GM12878 (cell line): ENCODE results near the gene MICALL2.

Experiments
- FOXM1 ChIP-seq: IDR thresholded peaks from 2 replicates; pipeline ENCODE4 v1.6.1; 2012; ENCODE audit warnings: low read depth, mild to moderate bottlenecking, inconsistent platforms, low read length, moderate library complexity
- IKZF1 ChIP-seq: fragments of 450-650 bp; conservative IDR thresholded peaks from 2 replicates; pipeline ENCODE4 v1.6.1; 2017; ENCODE audit warnings: antibody characterized with exemption, mild to moderate bottlenecking
- REST ChIP-seq: IDR thresholded peaks from 2 replicates; pipeline ENCODE4 v1.6.1; 2012; ENCODE audit warnings: mild to moderate bottlenecking, low read depth, low read length
- SP1 ChIP-seq: IDR thresholded peaks from one replicate; pipeline ENCODE4 v1.6.1; 2011; ENCODE audit warnings: low read depth, low read length
- SUPT20H ChIP-seq: IDR thresholded peaks from 2 replicates; pipeline ENCODE4 v1.6.1; 2011; ENCODE audit warnings: low read depth, mild to moderate bottlenecking, low read length, moderate library complexity, borderline replicate concordance; ENCODE audit not compliant: control insufficient read depth
- TF ChIP-seq, protein P1 (sequence below), 3 experiments: IDR thresholded peaks in 2 of 3; conservative IDR thresholded peaks in 1 of 3; 2 replicates each; pipeline ENCODE4 v1.5.1; 2011; ENCODE audit warnings: low read depth in 3 of 3, low read length in 3 of 3, mild to moderate bottlenecking in 3 of 3, control low read depth in 2 of 3, moderate library complexity in 2 of 3, inconsistent platforms in 1 of 3, mixed read lengths in 1 of 3; ENCODE audit not compliant: control insufficient read depth in 2 of 3, insufficient read depth in 1 of 3; ENCODE audit errors: extremely low read depth in 1 of 3
- TF ChIP-seq, protein P2 (sequence below): IDR thresholded peaks from 2 replicates; pipeline ENCODE4 v1.6.1; 2011; ENCODE audit warnings: low read depth, mild to moderate bottlenecking, low read length, moderate library complexity, borderline replicate concordance; ENCODE audit errors: extremely low read depth

DNA sequence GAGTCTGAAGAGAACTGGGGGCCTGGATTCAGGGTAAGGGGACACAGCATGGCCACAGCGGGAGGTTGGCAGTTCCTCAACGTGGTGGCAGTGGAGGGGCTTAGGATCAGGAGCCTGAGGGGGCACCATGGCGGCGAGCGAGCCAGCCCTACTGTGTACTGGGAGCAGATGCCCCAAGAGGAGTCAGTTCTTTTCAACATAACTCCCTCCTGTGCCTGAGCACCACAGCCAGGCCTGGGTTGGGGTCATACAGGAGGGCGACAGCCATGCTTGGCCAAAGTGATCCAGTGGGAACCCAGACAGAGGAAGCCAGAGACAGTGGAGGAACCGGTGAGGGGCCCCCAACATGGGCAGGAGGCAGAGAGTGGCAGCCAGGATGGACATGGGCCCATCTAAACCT, 65.8 kb downstream of the MICALL2 start:
- TF ChIP-seq, protein P1, sequence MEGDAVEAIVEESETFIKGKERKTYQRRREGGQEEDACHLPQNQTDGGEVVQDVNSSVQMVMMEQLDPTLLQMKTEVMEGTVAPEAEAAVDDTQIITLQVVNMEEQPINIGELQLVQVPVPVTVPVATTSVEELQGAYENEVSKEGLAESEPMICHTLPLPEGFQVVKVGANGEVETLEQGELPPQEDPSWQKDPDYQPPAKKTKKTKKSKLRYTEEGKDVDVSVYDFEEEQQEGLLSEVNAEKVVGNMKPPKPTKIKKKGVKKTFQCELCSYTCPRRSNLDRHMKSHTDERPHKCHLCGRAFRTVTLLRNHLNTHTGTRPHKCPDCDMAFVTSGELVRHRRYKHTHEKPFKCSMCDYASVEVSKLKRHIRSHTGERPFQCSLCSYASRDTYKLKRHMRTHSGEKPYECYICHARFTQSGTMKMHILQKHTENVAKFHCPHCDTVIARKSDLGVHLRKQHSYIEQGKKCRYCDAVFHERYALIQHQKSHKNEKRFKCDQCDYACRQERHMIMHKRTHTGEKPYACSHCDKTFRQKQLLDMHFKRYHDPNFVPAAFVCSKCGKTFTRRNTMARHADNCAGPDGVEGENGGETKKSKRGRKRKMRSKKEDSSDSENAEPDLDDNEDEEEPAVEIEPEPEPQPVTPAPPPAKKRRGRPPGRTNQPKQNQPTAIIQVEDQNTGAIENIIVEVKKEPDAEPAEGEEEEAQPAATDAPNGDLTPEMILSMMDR (IDR thresholded peaks at IDR 0.05 in 2 of 3, conservative IDR thresholded peaks at IDR 0.05 in 1 of 3; ENCODE audit: control insufficient read depth in 2 of 3, extremely low read depth in 1 of 3, insufficient read depth in 1 of 3, low read depth in 3 of 3, low read length in 3 of 3) = no peak
- TF ChIP-seq IKZF1 (no peak), SUPT20H (no peak), FOXM1 (no peak), SP1 (no peak), REST (no peak)
- TF ChIP-seq, protein P2, sequence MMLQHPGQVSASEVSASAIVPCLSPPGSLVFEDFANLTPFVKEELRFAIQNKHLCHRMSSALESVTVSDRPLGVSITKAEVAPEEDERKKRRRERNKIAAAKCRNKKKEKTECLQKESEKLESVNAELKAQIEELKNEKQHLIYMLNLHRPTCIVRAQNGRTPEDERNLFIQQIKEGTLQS = no peak
